Memory B cell (primary cell): ENCODE data around the gene CACNA2D3.
"Not testable (repeated sequence)": the region's sequence is repeated elsewhere in the genome, so short reads cannot be mapped to it uniquely, and the experiment has no call there.

Experiments used
- ATAC-seq: fragments of 150-1000 bp; cut with Tn5 transposase; 2 replicates; pipeline ENCODE4 v1.10.0; 2021; ENCODE audit warnings: low read depth, mild to moderate bottlenecking, moderate library complexity
- DNase-seq, 2 donors: peaks; one replicate each; pipeline ENCODE4 v3.0.0; 2022; ENCODE audit warnings: low spot score in 2 of 2
- H3K27ac Mint-ChIP-seq: one replicate; pipeline ENCODE4 v1.8.0; 2022; ENCODE audit warnings: mild to moderate bottlenecking, moderate library complexity, mixed read lengths
- H3K27me3 Mint-ChIP-seq: one replicate; pipeline ENCODE4 v1.8.0; 2022; ENCODE audit warnings: mixed read lengths
- H3K36me3 Mint-ChIP-seq: one replicate; pipeline ENCODE4 v1.8.0; 2022; ENCODE audit warnings: mild to moderate bottlenecking, mixed read lengths
- H3K4me1 Mint-ChIP-seq: one replicate; pipeline ENCODE4 v1.8.0; 2022; ENCODE audit warnings: mixed read lengths
- H3K4me3 Mint-ChIP-seq: one replicate; pipeline ENCODE4 v1.8.0; 2022; ENCODE audit warnings: mild to moderate bottlenecking, moderate library complexity, mixed read lengths
- H3K9me3 Mint-ChIP-seq: one replicate; pipeline ENCODE4 v1.8.0; 2022; ENCODE audit warnings: mixed read lengths

CACNA2D3 gene

GRCh38 chr3:54122324-54123002 lies at the start of gene CACNA2D3:
Gene CACNA2D3 (plus strand): TSS chr3:54122552.
- DNase-seq (no peak), ATAC-seq (no peak)
- peaks cover 1% of the 10 kb centered on the region for H3K36me3 Mint-ChIP-seq
- no peaks in the 10 kb centered on the region for H3K9me3 Mint-ChIP-seq
- peaks cover 20% of the 10 kb centered on the region for H3K27me3 Mint-ChIP-seq
- H3K4me3 Mint-ChIP-seq = peak within 1 kb of the TSS; percentile 77
- H3K27ac Mint-ChIP-seq = no peak within 1 kb of the TSS
- peaks cover 7% of the 10 kb centered on the region for H3K4me1 Mint-ChIP-seq

- ATAC-seq = no peak
These were observed 49.0 kb upstream of the CACNA2D3 start for GRCh38 chr3:54073386-54073785.

GRCh38 chr3:54079314-54079713 lies 43.0 kb upstream of the CACNA2D3 start:
- no peak overlapping the region for H3K27ac Mint-ChIP-seq
- H3K4me1 Mint-ChIP-seq = no peaks in the 10 kb centered on the region
- peaks cover 8% of the 10 kb centered on the region for H3K27me3 Mint-ChIP-seq
- H3K9me3 Mint-ChIP-seq = peaks cover 3% of the 10 kb centered on the region
- DNase-seq (no peak), ATAC-seq (no peak)
- no peak overlapping the region for H3K4me3 Mint-ChIP-seq
- H3K36me3 Mint-ChIP-seq = no peaks in the 10 kb centered on the region

More at GRCh38 chr3:54073386-54073785, 49.0 kb upstream of the CACNA2D3 start:
- peaks cover 9% of the 10 kb centered on the region for H3K9me3 Mint-ChIP-seq
- H3K36me3 Mint-ChIP-seq = no peaks in the 10 kb centered on the region
- H3K27ac Mint-ChIP-seq = no peak overlapping the region
- no peak overlapping the region for H3K4me3 Mint-ChIP-seq
- DNase-seq = no peak
- H3K4me1 Mint-ChIP-seq = no peaks in the 10 kb centered on the region
- peaks cover 3% of the 10 kb centered on the region for H3K27me3 Mint-ChIP-seq

- Mint-ChIP-seq H3K36me3 (no peaks in the 10 kb centered on the region), H3K4me3 (no peak overlapping the region)
These were observed 42.5 kb upstream of the CACNA2D3 start for GRCh38 chr3:54079730-54080325.

GRCh38 chr3:54083921-54084320 lies 38.4 kb upstream of the CACNA2D3 start:
- Mint-ChIP-seq H3K36me3 (no peaks in the 10 kb centered on the region), H3K4me1 (no peaks in the 10 kb centered on the region), H3K4me3 (no peak overlapping the region), H3K27ac (no peak overlapping the region), H3K9me3 (peaks cover 2% of the 10 kb centered on the region), H3K27me3 (peaks cover 10% of the 10 kb centered on the region)
- no peak for ATAC-seq
- no peak for DNase-seq

More at GRCh38 chr3:54079730-54080325, 42.5 kb upstream of the CACNA2D3 start:
- H3K9me3 Mint-ChIP-seq = peaks cover 3% of the 10 kb centered on the region
- peaks cover 8% of the 10 kb centered on the region for H3K27me3 Mint-ChIP-seq
- no peak overlapping the region for H3K27ac Mint-ChIP-seq
- no peaks in the 10 kb centered on the region for H3K4me1 Mint-ChIP-seq
- ATAC-seq (no peak), DNase-seq (no peak)

GRCh38 chr3:54085936-54086335 lies 36.4 kb upstream of the CACNA2D3 start:
- DNase-seq = no peak
- Mint-ChIP-seq H3K27ac (no peak overlapping the region), H3K4me3 (no peak overlapping the region), H3K4me1 (no peaks in the 10 kb centered on the region), H3K36me3 (no peaks in the 10 kb centered on the region), H3K9me3 (peaks cover 2% of the 10 kb centered on the region), H3K27me3 (peaks cover 7% of the 10 kb centered on the region)
- no peak for ATAC-seq

GRCh38 chr3:54086652-54087405 lies 35.5 kb upstream of the CACNA2D3 start:
- Mint-ChIP-seq H3K27me3 (peaks cover 7% of the 10 kb centered on the region), H3K9me3 (peaks cover 2% of the 10 kb centered on the region), H3K4me1 (no peaks in the 10 kb centered on the region), H3K4me3 (no peak overlapping the region), H3K36me3 (no peaks in the 10 kb centered on the region), H3K27ac (no peak overlapping the region)
- DNase-seq (no peak), ATAC-seq (no peak)

- H3K4me3 Mint-ChIP-seq = no peak overlapping the region
- peaks cover 5% of the 10 kb centered on the region for H3K9me3 Mint-ChIP-seq
- H3K27ac Mint-ChIP-seq = no peak overlapping the region
- peaks cover 7% of the 10 kb centered on the region for H3K27me3 Mint-ChIP-seq
- DNase-seq (no peak), ATAC-seq (no peak)
- no peaks in the 10 kb centered on the region for H3K4me1 Mint-ChIP-seq
- no peaks in the 10 kb centered on the region for H3K36me3 Mint-ChIP-seq
These were observed 34.6 kb upstream of the CACNA2D3 start for GRCh38 chr3:54087581-54088410.

- Mint-ChIP-seq H3K36me3 (no peaks in the 10 kb centered on the region), H3K9me3 (peaks cover 5% of the 10 kb centered on the region), H3K4me3 (no peak overlapping the region), H3K4me1 (no peaks in the 10 kb centered on the region), H3K27ac (no peak overlapping the region), H3K27me3 (no peaks in the 10 kb centered on the region)
- ATAC-seq = no peak
- DNase-seq = no peak
These were observed 28.7 kb upstream of the CACNA2D3 start for GRCh38 chr3:54093491-54094248.

GRCh38 chr3:54094926-54095325 lies 27.4 kb upstream of the CACNA2D3 start:
- peaks cover 5% of the 10 kb centered on the region for H3K9me3 Mint-ChIP-seq
- no peak overlapping the region for H3K4me3 Mint-ChIP-seq
- H3K27me3 Mint-ChIP-seq = no peaks in the 10 kb centered on the region
- DNase-seq = no peak
- no peak for ATAC-seq
- no peak overlapping the region for H3K27ac Mint-ChIP-seq
- no peaks in the 10 kb centered on the region for H3K36me3 Mint-ChIP-seq
- no peaks in the 10 kb centered on the region for H3K4me1 Mint-ChIP-seq

GRCh38 chr3:54099381-54099780 lies 23.0 kb upstream of the CACNA2D3 start:
- no peak for ATAC-seq
- H3K27ac Mint-ChIP-seq = no peak overlapping the region
- H3K27me3 Mint-ChIP-seq = peaks cover 1% of the 10 kb centered on the region
- no peak overlapping the region for H3K4me3 Mint-ChIP-seq
- no peaks in the 10 kb centered on the region for H3K4me1 Mint-ChIP-seq
- H3K9me3 Mint-ChIP-seq = peaks cover 5% of the 10 kb centered on the region
- no peak for DNase-seq
- no peaks in the 10 kb centered on the region for H3K36me3 Mint-ChIP-seq

- Mint-ChIP-seq H3K27ac (no peak overlapping the region), H3K36me3 (no peaks in the 10 kb centered on the region), H3K4me1 (no peaks in the 10 kb centered on the region), H3K9me3 (peaks cover 2% of the 10 kb centered on the region), H3K4me3 (no peak overlapping the region), H3K27me3 (peaks cover 1% of the 10 kb centered on the region)
- DNase-seq (no peak), ATAC-seq (no peak)
These were observed 18.3 kb upstream of the CACNA2D3 start for GRCh38 chr3:54104084-54104483.

GRCh38 chr3:54116129-54116528 lies 6.2 kb upstream of the CACNA2D3 start:
- peaks cover 29% of the 10 kb centered on the region for H3K27me3 Mint-ChIP-seq
- H3K27ac Mint-ChIP-seq, H3K9me3 Mint-ChIP-seq, ATAC-seq, H3K36me3 Mint-ChIP-seq, DNase-seq, H3K4me3 Mint-ChIP-seq, H3K4me1 Mint-ChIP-seq: not testable (repeated sequence)
